ENCODE data around the gene MGAT4A. TPM values are rescaled to one million over a fixed set of nuclear protein-coding genes. Genes with fewer than 3 reads are reported as not detected.
A peak's percentile ranks its signal among the peaks of the same experiment; 100 is the strongest.

The MGAT4A gene
- total and polyA plus RNA-seq, 10 of the 15 experiments (the other 5 are each of a cell fraction or from before 2014, with no cell fraction given), result 4.3 to 23.4 (median 13.6) TPM

DNA sequence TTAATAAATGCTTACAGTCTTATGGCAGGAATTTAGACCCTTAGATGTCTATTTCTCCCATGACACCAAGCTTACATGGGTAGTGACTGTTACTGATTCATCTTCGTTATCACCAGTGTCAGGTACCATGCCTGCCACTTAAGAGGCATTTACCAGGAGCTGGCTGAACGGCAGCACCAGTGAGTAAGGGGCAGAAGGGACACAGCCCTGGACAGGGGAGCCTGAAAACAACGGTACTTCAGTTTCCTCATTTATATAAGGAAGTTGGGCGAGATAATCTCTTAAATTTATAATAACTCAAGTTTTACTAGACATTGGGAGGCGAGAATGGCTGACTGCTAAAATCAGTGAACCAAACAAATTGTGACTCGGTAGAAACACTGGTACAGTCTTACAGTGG lies 123.8 kb downstream of the MGAT4A start:
- Histone ChIP-seq H2AFZ (ENCODE audit: control insufficient read depth, low read depth, low read length) (no peak overlapping the region), H3K36me3 (ENCODE audit: control insufficient read depth in 2 of 2, insufficient read depth in 2 of 2, low read length in 1 of 2) (peaks cover 2 to 12% of the 10 kb centered on the region in 2 experiments; a peak in 3 of 4 replicates), H4K20me1 (ENCODE audit: control insufficient read depth, insufficient read depth) (0 out of 2 replicates have a peak, but pooled peaks cover 3% of the 10 kb centered on the region), H3K9ac (ENCODE audit: control insufficient read depth, insufficient read depth, low read length) (peak overlapping the region; percentile 93), H3K4me1 (ENCODE audit: control insufficient read depth, insufficient read depth, low read length) (peaks cover 9% of the 10 kb centered on the region), H3K4me3 (peak overlapping the region; percentile 87), H3K27me3 (replicated peaks in 1 of 2; ENCODE audit: control insufficient read depth in 2 of 2, insufficient read depth in 2 of 2, low read length in 1 of 2) (no peaks in the 10 kb centered on the region), H3K9me3 (replicated peaks; ENCODE audit: control insufficient read depth, insufficient read depth, low read length) (no peaks in the 10 kb centered on the region; the same call in 2 of the 3 replicates), H3K27ac (ENCODE audit: control insufficient read depth, insufficient read depth) (peak overlapping the region; percentile 84; the same call in 1 of the 2 replicates), H3K4me2 (ENCODE audit: control insufficient read depth, insufficient read depth) (peak overlapping the region; percentile 96), H3K79me2 (ENCODE audit: control insufficient read depth, insufficient read depth, low read length) (peaks cover 54% of the 10 kb centered on the region)
- WGBS (ENCODE audit: insufficient coverage, insufficient replicate concordance, low lambda C conversion rate, missing lambda C conversion rate), result 37% methylated on average over 6 of the region's 6 CpGs
- no TSS peak for BruUV-seq (replicated peaks)
- in situ Hi-C loops (cut with MboI), result no loop called here
- no peak for ATAC-seq
- DNase-seq (ENCODE audit: low read depth, low spot score), result no peak
- intact Hi-C loops (cut with micrococcal nuclease; ENCODE audit: unreplicated experiment), result loop anchor here (5.0 kb wide), 1 partner anchor 140 kb away; no protein-coding TSS in a partner anchor
- ChIA-PET RAD21 (ENCODE audit: unreplicated experiment) (no interaction called here), SMC1A (ENCODE audit: uncharacterized antibody, unreplicated experiment) (interaction anchor here (1.5 to 1.9 kb wide), 2 partner anchors 11 to 42 kb away, joined by 5 read pairs; no protein-coding TSS in a partner anchor), POLR2A (interaction anchor here (0.8 kb wide), 1 partner anchor 39 kb away, joined by 3 read pairs; no protein-coding TSS in a partner anchor), CTCF (interaction anchor here (0.6 to 2.6 kb wide), 4 partner anchors 11 to 194 kb away, joined by 3 to 6 read pairs (median 3); no protein-coding TSS in a partner anchor)
- no peak for FAIRE-seq
- TF ChIP-seq, protein P1, sequence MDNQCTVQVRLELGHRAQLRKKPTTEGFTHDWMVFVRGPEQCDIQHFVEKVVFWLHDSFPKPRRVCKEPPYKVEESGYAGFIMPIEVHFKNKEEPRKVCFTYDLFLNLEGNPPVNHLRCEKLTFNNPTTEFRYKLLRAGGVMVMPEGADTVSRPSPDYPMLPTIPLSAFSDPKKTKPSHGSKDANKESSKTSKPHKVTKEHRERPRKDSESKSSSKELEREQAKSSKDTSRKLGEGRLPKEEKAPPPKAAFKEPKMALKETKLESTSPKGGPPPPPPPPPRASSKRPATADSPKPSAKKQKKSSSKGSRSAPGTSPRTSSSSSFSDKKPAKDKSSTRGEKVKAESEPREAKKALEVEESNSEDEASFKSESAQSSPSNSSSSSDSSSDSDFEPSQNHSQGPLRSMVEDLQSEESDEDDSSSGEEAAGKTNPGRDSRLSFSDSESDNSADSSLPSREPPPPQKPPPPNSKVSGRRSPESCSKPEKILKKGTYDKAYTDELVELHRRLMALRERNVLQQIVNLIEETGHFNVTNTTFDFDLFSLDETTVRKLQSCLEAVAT (IDR thresholded peaks at IDR 0.05), result no peak
- TF ChIP-seq, protein P2, sequence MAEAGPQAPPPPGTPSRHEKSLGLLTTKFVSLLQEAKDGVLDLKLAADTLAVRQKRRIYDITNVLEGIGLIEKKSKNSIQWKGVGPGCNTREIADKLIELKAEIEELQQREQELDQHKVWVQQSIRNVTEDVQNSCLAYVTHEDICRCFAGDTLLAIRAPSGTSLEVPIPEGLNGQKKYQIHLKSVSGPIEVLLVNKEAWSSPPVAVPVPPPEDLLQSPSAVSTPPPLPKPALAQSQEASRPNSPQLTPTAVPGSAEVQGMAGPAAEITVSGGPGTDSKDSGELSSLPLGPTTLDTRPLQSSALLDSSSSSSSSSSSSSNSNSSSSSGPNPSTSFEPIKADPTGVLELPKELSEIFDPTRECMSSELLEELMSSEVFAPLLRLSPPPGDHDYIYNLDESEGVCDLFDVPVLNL (IDR thresholded peaks at IDR 0.05; ENCODE audit: low read depth, low read length), result no peak
- TF ChIP-seq POU2F2 (IDR thresholded peaks at IDR 0.05; ENCODE audit: borderline replicate concordance, low read depth, low read length) (no peak), TCF3 (IDR thresholded peaks at IDR 0.05; ENCODE audit: borderline replicate concordance, insufficient read depth, low read depth, low read length) (no peak), BCL11A (IDR thresholded peaks at IDR 0.05; ENCODE audit: low read depth, low read length) (no peak), MEF2B (IDR thresholded peaks at IDR 0.05; ENCODE audit: partially characterized antibody, poor library complexity, severe bottlenecking) (no peak), ETV6 (conservative IDR thresholded peaks at IDR 0.05 in 1 of 2, IDR thresholded peaks at IDR 0.05 in 1 of 2; ENCODE audit: borderline replicate concordance in 1 of 2, low read depth in 1 of 2) (no peak)
- TF ChIP-seq, protein P3, sequence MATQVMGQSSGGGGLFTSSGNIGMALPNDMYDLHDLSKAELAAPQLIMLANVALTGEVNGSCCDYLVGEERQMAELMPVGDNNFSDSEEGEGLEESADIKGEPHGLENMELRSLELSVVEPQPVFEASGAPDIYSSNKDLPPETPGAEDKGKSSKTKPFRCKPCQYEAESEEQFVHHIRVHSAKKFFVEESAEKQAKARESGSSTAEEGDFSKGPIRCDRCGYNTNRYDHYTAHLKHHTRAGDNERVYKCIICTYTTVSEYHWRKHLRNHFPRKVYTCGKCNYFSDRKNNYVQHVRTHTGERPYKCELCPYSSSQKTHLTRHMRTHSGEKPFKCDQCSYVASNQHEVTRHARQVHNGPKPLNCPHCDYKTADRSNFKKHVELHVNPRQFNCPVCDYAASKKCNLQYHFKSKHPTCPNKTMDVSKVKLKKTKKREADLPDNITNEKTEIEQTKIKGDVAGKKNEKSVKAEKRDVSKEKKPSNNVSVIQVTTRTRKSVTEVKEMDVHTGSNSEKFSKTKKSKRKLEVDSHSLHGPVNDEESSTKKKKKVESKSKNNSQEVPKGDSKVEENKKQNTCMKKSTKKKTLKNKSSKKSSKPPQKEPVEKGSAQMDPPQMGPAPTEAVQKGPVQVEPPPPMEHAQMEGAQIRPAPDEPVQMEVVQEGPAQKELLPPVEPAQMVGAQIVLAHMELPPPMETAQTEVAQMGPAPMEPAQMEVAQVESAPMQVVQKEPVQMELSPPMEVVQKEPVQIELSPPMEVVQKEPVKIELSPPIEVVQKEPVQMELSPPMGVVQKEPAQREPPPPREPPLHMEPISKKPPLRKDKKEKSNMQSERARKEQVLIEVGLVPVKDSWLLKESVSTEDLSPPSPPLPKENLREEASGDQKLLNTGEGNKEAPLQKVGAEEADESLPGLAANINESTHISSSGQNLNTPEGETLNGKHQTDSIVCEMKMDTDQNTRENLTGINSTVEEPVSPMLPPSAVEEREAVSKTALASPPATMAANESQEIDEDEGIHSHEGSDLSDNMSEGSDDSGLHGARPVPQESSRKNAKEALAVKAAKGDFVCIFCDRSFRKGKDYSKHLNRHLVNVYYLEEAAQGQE (IDR thresholded peaks at IDR 0.05; ENCODE audit: low read depth, low read length), result no peak

Measured in GM12878 (cell line).